ENCODE results near the gene RND1. TPM values are rescaled to one million over a fixed set of nuclear protein-coding genes. Genes with fewer than 3 reads are reported as not detected.

The RND1 gene
- total RNA-seq, 1 experiment from 2014 or later, result 2.7 TPM

GRCh38 chr12:48866052-48866711 lies 512 bp upstream of the RND1 start:
- H3K9me3 ChIP-seq (ENCODE audit: insufficient read depth, low read depth), result no peaks in the 10 kb centered on the region
- H3K4me1 ChIP-seq (replicated peaks; ENCODE audit: insufficient read depth), result peaks cover 15% of the 10 kb centered on the region
- no peaks in the 10 kb centered on the region for H3K9me2 ChIP-seq (ENCODE audit: insufficient read depth)
- peak overlapping the region; percentile 89 for H3K4me2 ChIP-seq
- no peak for DNase-seq
- H3K27ac ChIP-seq, result no peak overlapping the region
- H4K20me1 ChIP-seq (ENCODE audit: insufficient read depth), result no peaks in the 10 kb centered on the region
- ChIA-PET POLR2A (ENCODE audit: unreplicated experiment) (interaction anchor here (0.5 to 0.7 kb wide), 6 partner anchors 15 to 603 kb away, joined by 3 to 5 read pairs (median 4); partner anchors contain the start of gene KANSL2), CTCF (interaction anchor here (1.2 to 2.4 kb wide), 2 partner anchors 13 to 255 kb away, joined by 3 to 10 read pairs; no protein-coding TSS in a partner anchor)
- no peak for TF ChIP-seq EZH2 (IDR thresholded peaks at IDR 0.05; ENCODE audit: low read depth)
- TF ChIP-seq, protein P1, sequence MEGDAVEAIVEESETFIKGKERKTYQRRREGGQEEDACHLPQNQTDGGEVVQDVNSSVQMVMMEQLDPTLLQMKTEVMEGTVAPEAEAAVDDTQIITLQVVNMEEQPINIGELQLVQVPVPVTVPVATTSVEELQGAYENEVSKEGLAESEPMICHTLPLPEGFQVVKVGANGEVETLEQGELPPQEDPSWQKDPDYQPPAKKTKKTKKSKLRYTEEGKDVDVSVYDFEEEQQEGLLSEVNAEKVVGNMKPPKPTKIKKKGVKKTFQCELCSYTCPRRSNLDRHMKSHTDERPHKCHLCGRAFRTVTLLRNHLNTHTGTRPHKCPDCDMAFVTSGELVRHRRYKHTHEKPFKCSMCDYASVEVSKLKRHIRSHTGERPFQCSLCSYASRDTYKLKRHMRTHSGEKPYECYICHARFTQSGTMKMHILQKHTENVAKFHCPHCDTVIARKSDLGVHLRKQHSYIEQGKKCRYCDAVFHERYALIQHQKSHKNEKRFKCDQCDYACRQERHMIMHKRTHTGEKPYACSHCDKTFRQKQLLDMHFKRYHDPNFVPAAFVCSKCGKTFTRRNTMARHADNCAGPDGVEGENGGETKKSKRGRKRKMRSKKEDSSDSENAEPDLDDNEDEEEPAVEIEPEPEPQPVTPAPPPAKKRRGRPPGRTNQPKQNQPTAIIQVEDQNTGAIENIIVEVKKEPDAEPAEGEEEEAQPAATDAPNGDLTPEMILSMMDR (conservative IDR thresholded peaks at IDR 0.05), result no peak
- H3K4me3 ChIP-seq, result peak overlapping the region; percentile 33; the same call in 1 of the 2 replicates
- intact Hi-C loops (cut with micrococcal nuclease; ENCODE audit: unreplicated experiment), result no loop called here
- BruUV-seq (replicated peaks), result no TSS peak
- no peaks in the 10 kb centered on the region for H3K79me2 ChIP-seq (ENCODE audit: low read depth)
- 0 out of 2 replicates have a peak, but pooled peaks cover 5% of the 10 kb centered on the region for H3F3A ChIP-seq (ENCODE audit: insufficient read depth, low read depth)
- H2AFZ ChIP-seq, result peak overlapping the region; percentile 79; the same call in 1 of the 2 replicates
- no peaks in the 10 kb centered on the region for H3K36me3 ChIP-seq (ENCODE audit: low read depth)
- 0 out of 2 replicates have a peak, but pooled peaks cover 4% of the 10 kb centered on the region for H3K27me3 ChIP-seq (ENCODE audit: insufficient read depth, low read depth)

DNA sequence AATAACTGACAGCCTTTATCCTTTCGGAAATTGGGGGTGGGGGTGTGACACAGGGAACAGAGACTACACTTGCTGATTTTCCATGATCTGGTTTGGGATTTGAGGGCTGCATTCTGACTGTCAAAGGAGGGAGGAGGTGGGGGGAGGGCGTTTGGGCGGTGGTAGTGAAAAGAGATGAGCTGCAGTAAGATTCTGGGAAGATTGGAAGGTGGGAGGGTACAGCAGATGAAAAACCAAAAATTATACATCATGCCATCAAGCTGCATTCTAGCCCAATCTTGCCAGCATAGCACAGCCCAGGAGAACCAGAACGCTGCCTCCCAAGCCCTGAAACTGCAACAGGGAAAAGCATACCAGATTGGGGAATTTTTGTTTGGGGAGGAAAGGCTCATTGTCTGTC lies 2.4 kb downstream of the RND1 start:
- Histone ChIP-seq H3K36me3 (ENCODE audit: low read depth) (no peaks in the 10 kb centered on the region), H3K79me2 (ENCODE audit: low read depth) (no peaks in the 10 kb centered on the region), H3K27me3 (ENCODE audit: insufficient read depth, low read depth) (0 out of 2 replicates have a peak, but pooled peaks cover 4% of the 10 kb centered on the region), H3K9me2 (ENCODE audit: insufficient read depth) (no peaks in the 10 kb centered on the region), H3K4me2 (no peak overlapping the region), H2AFZ (no peak overlapping the region), H4K20me1 (ENCODE audit: insufficient read depth) (no peaks in the 10 kb centered on the region), H3K9me3 (ENCODE audit: insufficient read depth, low read depth) (no peaks in the 10 kb centered on the region), H3K27ac (no peak overlapping the region), H3K4me3 (no peak overlapping the region), H3F3A (ENCODE audit: insufficient read depth, low read depth) (0 out of 2 replicates have a peak, but pooled peaks cover 5% of the 10 kb centered on the region), H3K4me1 (replicated peaks; ENCODE audit: insufficient read depth) (peaks cover 22% of the 10 kb centered on the region)
- DNase-seq, result no peak
- CTCF ChIA-PET, result no interaction called here
- intact Hi-C loops (cut with micrococcal nuclease; ENCODE audit: unreplicated experiment), result no loop called here
- no TSS peak for BruUV-seq (replicated peaks)
- TF ChIP-seq EZH2 (IDR thresholded peaks at IDR 0.05; ENCODE audit: low read depth), result no peak
- TF ChIP-seq, protein P1 (conservative IDR thresholded peaks at IDR 0.05), result no peak
- POLR2A ChIA-PET (ENCODE audit: unreplicated experiment), result interaction anchor here (0.6 kb wide), 1 partner anchor 20 kb away, joined by 3 read pairs; no protein-coding TSS in a partner anchor

GRCh38 chr12:48862760-48863159 lies 2.9 kb downstream of the RND1 start:
- Histone ChIP-seq H3K9me3 (ENCODE audit: insufficient read depth, low read depth) (no peaks in the 10 kb centered on the region), H3K9me2 (ENCODE audit: insufficient read depth) (no peaks in the 10 kb centered on the region), H3K4me2 (no peak overlapping the region), H3K27ac (no peak overlapping the region), H3K36me3 (ENCODE audit: low read depth) (no peaks in the 10 kb centered on the region), H3K4me3 (no peak overlapping the region), H3K79me2 (ENCODE audit: low read depth) (no peaks in the 10 kb centered on the region), H3K27me3 (ENCODE audit: insufficient read depth, low read depth) (0 out of 2 replicates have a peak, but pooled peaks cover 4% of the 10 kb centered on the region), H4K20me1 (ENCODE audit: insufficient read depth) (no peaks in the 10 kb centered on the region), H2AFZ (no peak overlapping the region), H3K4me1 (replicated peaks; ENCODE audit: insufficient read depth) (peaks cover 22% of the 10 kb centered on the region), H3F3A (ENCODE audit: insufficient read depth, low read depth) (0 out of 2 replicates have a peak, but pooled peaks cover 5% of the 10 kb centered on the region)
- intact Hi-C loops (cut with micrococcal nuclease; ENCODE audit: unreplicated experiment), result no loop called here
- no TSS peak for BruUV-seq (replicated peaks)
- no peak for TF ChIP-seq EZH2 (IDR thresholded peaks at IDR 0.05; ENCODE audit: low read depth)
- TF ChIP-seq, protein P1 (conservative IDR thresholded peaks at IDR 0.05), result no peak
- ChIA-PET CTCF (no interaction called here), POLR2A (ENCODE audit: unreplicated experiment) (no interaction called here)
- DNase-seq, result no peak

All from PC-9 (cell line).